Breast epithelium (tissue), 4 donors: ENCODE measurements around the gene OR10C1. TPM values are rescaled to one million over a fixed set of nuclear protein-coding genes. Genes with fewer than 3 reads are reported as not detected.

ENCODE experiments used
- DNase-seq, 2 donors: peaks; one replicate each; pipeline ENCODE4 v3.0.0-alpha.2; 2019; ENCODE audit warnings: low spot score in 2 of 2
- H3K27ac ChIP-seq, 2 donors: fragments of 200-600 bp; sonication (generic) in 1 of 2; one replicate each; pipeline ENCODE4 v1.5.1; 2016 to 2019; ENCODE audit warnings: mild to moderate bottlenecking in 1 of 2
- H3K27me3 ChIP-seq, 2 donors: fragments of 200-600 bp; sonication (generic) in 1 of 2; one replicate each; pipeline versions ENCODE4 v1.5.1 to v1.6.0; 2017 to 2019; ENCODE audit warnings: control low read depth in 1 of 2, mild to moderate bottlenecking in 1 of 2
- H3K36me3 ChIP-seq: fragments of 200-600 bp; one replicate; pipeline ENCODE4 v1.5.1; 2019
- H3K4me1 ChIP-seq, 2 donors: fragments of 200-600 bp; sonication (generic); one replicate each; pipeline ENCODE4 v1.5.1; 2016 to 2019; ENCODE audit warnings: control low read depth in 1 of 2
- H3K4me3 ChIP-seq, 3 donors: fragments of 200-600 bp; sonication (generic); 1 replicate in 2 of 3; 2 replicates in 1 of 3; pipeline ENCODE4 v1.5.1; 2016 to 2019; ENCODE audit warnings: mild to moderate bottlenecking in 3 of 3, moderate library complexity in 2 of 3
- H3K9me3 ChIP-seq, 2 donors: fragments of 200-600 bp; sonication (generic) in 1 of 2; one replicate each; pipeline ENCODE4 v1.5.1; 2016 to 2019; ENCODE audit warnings: control low read depth in 1 of 2
- POLR2A ChIP-seq: fragments of 450-650 bp; IDR thresholded peaks from one replicate; pipeline ENCODE4 v1.6.1; 2016; ENCODE audit warnings: antibody characterized with exemption, mild to moderate bottlenecking, moderate library complexity
- POLR2AphosphoS5 ChIP-seq, 3 donors: sonication (generic); formaldehyde crosslinking; IDR thresholded peaks; one replicate each; pipeline ENCODE4 v1.6.1; 2017; ENCODE audit warnings: antibody characterized with exemption in 3 of 3
- intact Hi-C: fragments of 100-400 bp; cut with DNase I; formaldehyde crosslinking; loops from one replicate; pipeline ENCODE4 v1.15.1; 2023; ENCODE audit warnings: low total_unique reads
- total RNA-seq, 3 donors: library from RNA; depleted of rRNA; stranded (reverse); fragments of >200 nt; gene quantifications; one replicate each; pipeline ENCODE4 v1.1.0, GENCODE V29; 2016
- TF ChIP-seq, protein P1 (sequence below), 3 donors: fragments of 450-650 bp; IDR thresholded peaks; one replicate each; pipeline ENCODE4 v1.5.1; 2016 to 2017; ENCODE audit warnings: antibody characterized with exemption in 3 of 3, mild to moderate bottlenecking in 3 of 3, moderate library complexity in 3 of 3

The OR10C1 gene, protein sequence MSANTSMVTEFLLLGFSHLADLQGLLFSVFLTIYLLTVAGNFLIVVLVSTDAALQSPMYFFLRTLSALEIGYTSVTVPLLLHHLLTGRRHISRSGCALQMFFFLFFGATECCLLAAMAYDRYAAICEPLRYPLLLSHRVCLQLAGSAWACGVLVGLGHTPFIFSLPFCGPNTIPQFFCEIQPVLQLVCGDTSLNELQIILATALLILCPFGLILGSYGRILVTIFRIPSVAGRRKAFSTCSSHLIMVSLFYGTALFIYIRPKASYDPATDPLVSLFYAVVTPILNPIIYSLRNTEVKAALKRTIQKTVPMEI
- not detected for total RNA-seq

DNA sequence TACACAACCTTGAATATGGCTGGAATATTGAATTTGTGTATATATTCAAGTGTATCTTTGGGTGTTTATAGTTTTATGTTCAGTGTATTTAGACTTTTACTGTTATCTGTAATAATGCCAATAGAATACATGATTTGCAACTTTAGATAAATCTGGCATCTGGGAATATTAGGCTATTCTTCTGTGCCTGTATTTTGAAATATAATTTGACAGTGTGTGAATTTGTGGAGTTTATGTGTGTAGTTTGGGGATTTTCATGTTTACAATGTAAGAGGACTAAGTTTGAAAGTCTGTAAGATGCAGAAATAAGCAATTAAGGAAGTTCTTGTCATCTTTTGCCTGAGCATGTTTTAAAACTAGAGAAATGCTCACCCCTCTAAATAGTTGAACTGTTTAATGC is at the start of gene OR10C1:
Gene OR10C1 (plus strand): TSS at position 301 of the 400 bp plus-strand sequence. CDS start 710 bp downstream, outside the sequence.
- TF ChIP-seq POLR2A (no peak), POLR2AphosphoS5 (IDR thresholded peaks at IDR 0.05) (no peak)
- TF ChIP-seq, protein P1, sequence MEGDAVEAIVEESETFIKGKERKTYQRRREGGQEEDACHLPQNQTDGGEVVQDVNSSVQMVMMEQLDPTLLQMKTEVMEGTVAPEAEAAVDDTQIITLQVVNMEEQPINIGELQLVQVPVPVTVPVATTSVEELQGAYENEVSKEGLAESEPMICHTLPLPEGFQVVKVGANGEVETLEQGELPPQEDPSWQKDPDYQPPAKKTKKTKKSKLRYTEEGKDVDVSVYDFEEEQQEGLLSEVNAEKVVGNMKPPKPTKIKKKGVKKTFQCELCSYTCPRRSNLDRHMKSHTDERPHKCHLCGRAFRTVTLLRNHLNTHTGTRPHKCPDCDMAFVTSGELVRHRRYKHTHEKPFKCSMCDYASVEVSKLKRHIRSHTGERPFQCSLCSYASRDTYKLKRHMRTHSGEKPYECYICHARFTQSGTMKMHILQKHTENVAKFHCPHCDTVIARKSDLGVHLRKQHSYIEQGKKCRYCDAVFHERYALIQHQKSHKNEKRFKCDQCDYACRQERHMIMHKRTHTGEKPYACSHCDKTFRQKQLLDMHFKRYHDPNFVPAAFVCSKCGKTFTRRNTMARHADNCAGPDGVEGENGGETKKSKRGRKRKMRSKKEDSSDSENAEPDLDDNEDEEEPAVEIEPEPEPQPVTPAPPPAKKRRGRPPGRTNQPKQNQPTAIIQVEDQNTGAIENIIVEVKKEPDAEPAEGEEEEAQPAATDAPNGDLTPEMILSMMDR (IDR thresholded peaks at IDR 0.05): no peak
- peaks cover 1 to 4% of the 10 kb centered on the region in 2 donors for H3K9me3 ChIP-seq
- intact Hi-C loops: no loop called here

DNA sequence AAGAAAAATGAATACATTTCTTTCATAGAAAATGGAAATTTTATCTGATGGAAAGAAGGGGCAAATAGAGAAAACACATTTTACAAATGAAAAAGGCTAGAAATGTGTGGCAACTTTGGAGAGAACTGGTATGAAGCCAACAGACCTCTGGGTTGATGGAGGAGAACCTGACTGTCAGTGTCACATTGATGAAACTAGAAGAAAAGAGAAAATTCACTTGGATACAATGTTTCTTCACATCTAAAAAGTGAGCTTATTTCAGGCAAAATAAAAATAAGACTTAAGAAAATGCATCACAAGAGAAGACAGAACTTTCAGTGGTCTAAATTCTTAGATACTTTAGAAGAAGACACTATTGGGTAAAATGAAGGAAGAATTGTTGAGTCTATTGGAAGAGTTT is 43.8 kb upstream of the OR10C1 start, which contains the start of gene OR12D2:
Gene OR12D2 (plus strand): TSS at position 301 of the 400 bp plus-strand sequence. CDS start 1,069 bp downstream, outside the sequence.
- H3K4me1 ChIP-seq: no peaks in the 10 kb centered on the region
- TF ChIP-seq POLR2A (no peak), POLR2AphosphoS5 (IDR thresholded peaks at IDR 0.05) (no peak)
- TF ChIP-seq, protein P1 (IDR thresholded peaks at IDR 0.05): no peak
- H3K36me3 ChIP-seq: no peaks in the 10 kb centered on the region
- intact Hi-C loops: no loop called here
- DNase-seq: no peak
- no peak within 1 kb of the TSS for H3K4me3 ChIP-seq
- no peaks in the 10 kb centered on the region for H3K27me3 ChIP-seq
- no peaks in the 10 kb centered on the region for H3K9me3 ChIP-seq
- H3K27ac ChIP-seq: no peak within 1 kb of the TSS

More for the DNA sequence above, at the start of gene OR10C1:
- H3K27ac ChIP-seq: no peak within 1 kb of the TSS
- H3K27me3 ChIP-seq: no peaks in the 10 kb centered on the region
- no peak for DNase-seq
- H3K4me1 ChIP-seq: no peaks in the 10 kb centered on the region
- no peaks in the 10 kb centered on the region for H3K36me3 ChIP-seq
- no peak within 1 kb of the TSS for H3K4me3 ChIP-seq

DNA sequence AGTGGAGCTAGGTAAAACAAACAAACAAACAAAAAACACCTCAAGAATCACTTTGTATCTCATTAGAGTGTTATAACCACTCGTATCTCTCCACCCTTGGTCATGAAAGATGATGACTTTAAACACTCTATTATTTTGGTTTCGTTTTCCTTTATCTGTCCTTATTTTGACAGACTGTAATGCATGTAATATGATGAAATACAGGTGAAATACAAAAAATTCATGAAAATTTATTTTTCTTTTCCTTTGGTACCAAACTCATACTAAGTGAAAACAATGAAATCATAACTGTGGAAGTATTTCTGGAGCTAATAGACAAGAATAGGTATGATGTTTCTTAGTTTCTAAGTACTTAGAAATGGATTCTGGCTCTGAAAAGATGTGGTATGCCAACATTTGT is 39.6 kb upstream of the OR10C1 start:
- TF ChIP-seq POLR2A (no peak), POLR2AphosphoS5 (IDR thresholded peaks at IDR 0.05) (no peak)
- TF ChIP-seq, protein P1 (IDR thresholded peaks at IDR 0.05): no peak
- Histone ChIP-seq H3K4me1 (no peaks in the 10 kb centered on the region), H3K27ac (no peak overlapping the region), H3K4me3 (no peak overlapping the region), H3K27me3 (no peaks in the 10 kb centered on the region), H3K36me3 (no peaks in the 10 kb centered on the region), H3K9me3 (no peaks in the 10 kb centered on the region)
- no peak for DNase-seq
- intact Hi-C loops: no loop called here

DNA sequence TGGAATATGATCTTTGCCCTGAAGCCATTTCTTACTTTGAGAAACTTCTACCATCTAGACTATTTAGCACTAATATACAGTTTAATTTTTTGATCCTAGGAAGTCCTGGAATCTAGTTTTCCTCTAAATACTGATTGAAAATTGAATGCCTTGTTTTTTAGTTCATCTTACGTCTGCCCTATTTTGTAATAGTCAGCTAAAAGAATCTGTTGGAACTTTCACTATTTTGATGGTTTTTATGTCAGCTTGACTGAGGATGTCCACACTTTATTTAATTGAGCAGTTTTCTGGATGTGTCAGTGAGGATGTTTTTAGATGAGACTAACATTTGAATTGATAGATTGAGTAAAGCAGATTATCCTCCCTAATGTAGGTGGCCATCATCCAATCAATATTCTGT is 35.3 kb upstream of the OR10C1 start:
- Histone ChIP-seq H3K4me1 (no peaks in the 10 kb centered on the region), H3K9me3 (no peaks in the 10 kb centered on the region), H3K27me3 (no peaks in the 10 kb centered on the region), H3K27ac (no peak overlapping the region), H3K4me3 (no peak overlapping the region), H3K36me3 (no peaks in the 10 kb centered on the region)
- intact Hi-C loops: no loop called here
- TF ChIP-seq, protein P1 (IDR thresholded peaks at IDR 0.05): no peak
- DNase-seq: no peak

DNA sequence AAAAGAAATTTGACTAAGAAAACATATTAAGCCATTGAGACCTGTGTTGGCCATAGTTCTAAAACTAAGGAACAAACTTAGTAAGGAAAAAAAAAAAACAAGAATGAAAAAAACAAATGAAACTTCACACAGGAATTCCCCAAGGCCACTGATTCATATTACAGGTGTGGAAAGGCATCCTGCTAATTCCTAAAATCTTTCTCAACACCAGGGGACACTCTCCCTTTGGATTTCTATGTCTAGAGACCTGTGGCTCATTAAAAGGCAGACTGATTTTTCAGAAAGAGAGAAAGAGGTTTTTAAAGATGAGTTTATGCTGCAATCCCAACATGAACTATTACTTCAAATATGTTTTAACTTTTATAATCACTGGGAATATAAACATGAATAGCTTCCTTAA is 24.5 kb upstream of the OR10C1 start, which contains the start of gene OR12D1:
Gene OR12D1 (plus strand): TSS at position 341 of the 400 bp plus-strand sequence.
- Histone ChIP-seq H3K9me3 (peaks cover 0 to 8% of the 10 kb centered on the region in 2 donors), H3K36me3 (no peaks in the 10 kb centered on the region), H3K27me3 (no peaks in the 10 kb centered on the region), H3K4me3 (no peak within 1 kb of the TSS), H3K4me1 (no peaks in the 10 kb centered on the region), H3K27ac (no peak within 1 kb of the TSS)
- intact Hi-C loops: no loop called here
- no peak for TF ChIP-seq POLR2AphosphoS5 (IDR thresholded peaks at IDR 0.05)
- TF ChIP-seq, protein P1 (IDR thresholded peaks at IDR 0.05): no peak
- TF ChIP-seq POLR2A: no peak
- DNase-seq: no peak
